Measurements from ENCODE around the gene DARS2.
"Not testable (repeated sequence)": the region's sequence is repeated elsewhere in the genome, so short reads cannot be mapped to it uniquely, and the experiment has no call there.

Gene DARS2, protein sequence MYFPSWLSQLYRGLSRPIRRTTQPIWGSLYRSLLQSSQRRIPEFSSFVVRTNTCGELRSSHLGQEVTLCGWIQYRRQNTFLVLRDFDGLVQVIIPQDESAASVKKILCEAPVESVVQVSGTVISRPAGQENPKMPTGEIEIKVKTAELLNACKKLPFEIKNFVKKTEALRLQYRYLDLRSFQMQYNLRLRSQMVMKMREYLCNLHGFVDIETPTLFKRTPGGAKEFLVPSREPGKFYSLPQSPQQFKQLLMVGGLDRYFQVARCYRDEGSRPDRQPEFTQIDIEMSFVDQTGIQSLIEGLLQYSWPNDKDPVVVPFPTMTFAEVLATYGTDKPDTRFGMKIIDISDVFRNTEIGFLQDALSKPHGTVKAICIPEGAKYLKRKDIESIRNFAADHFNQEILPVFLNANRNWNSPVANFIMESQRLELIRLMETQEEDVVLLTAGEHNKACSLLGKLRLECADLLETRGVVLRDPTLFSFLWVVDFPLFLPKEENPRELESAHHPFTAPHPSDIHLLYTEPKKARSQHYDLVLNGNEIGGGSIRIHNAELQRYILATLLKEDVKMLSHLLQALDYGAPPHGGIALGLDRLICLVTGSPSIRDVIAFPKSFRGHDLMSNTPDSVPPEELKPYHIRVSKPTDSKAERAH

GRCh38 chr1:173824315-173825081, at the start of gene DARS2, which contains the start of gene CENPL:
Gene DARS2 (plus strand): TSS chr1:173824673. CDS start chr1:173825230, 557 bp downstream.
Gene CENPL (minus strand): TSS chr1:173824883. CDS start chr1:173811299, 13,584 bp downstream.
- peak; percentile 99 for DNase-seq

DNA sequence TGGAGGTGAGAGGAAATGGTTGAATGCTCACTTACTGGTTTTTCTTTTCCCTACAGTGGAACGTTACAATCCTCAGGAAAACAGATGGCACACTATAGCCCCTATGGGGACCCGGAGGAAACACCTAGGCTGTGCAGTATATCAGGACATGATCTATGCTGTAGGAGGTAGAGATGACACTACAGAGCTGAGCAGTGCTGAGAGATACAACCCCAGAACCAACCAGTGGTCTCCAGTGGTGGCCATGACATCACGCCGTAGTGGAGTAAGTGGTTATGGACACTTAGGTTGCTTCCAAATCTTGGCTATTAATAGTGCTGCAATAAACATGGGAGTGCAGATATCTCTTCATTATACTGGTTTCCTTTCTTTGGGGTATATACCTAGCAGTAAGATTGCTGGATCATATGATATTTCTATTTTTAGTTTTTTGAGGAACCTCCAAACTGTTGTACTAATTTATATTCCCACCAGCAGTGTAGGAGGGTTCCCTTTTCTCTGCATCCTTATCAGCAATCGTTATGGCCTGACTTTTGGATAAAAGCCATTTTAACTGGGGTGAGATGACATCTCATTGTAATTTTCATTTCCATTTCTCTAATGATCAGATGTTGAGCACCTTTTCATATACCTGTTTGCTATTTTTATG, 48.8 kb upstream of the DARS2 start:
- no peak for DNase-seq

DNA sequence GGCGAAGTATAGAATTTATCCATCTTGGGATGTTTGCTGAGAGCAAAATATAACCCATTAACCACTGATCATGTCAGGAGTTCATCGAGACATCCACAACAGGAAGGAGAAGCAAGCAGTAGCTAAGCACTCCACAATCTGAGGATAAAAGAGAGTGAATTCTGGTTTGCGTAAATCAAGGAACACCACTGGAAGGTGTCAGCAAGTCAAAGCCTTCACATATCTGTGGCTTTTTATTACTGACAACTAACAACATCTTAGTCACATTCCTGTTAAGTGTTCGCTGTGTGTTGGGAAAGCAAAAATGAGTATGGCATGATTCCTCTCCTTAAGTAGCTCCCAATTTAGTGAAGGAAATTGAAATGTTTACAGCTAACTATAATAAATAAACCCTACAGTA, 44.5 kb upstream of the DARS2 start:
- DNase-seq = no peak

DNA sequence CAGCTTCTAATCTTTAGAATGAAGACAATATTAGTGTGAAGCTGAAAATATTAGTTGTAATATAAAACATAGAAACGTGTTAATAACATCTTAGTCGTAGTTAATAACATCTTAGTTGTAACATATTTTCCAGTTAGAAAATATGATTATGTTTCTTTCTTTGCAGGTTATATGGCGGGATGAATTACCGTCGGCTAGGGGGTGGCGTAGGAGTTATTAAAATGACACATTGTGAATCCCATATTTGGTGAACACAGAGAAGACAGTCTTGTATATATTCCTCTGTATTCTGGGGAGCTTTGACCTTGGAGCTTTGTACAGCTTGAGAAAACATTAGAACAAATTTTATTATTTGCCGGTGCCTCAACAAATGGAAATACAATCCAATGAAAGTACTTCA, 39.5 kb upstream of the DARS2 start:
- no peak for DNase-seq

DNA sequence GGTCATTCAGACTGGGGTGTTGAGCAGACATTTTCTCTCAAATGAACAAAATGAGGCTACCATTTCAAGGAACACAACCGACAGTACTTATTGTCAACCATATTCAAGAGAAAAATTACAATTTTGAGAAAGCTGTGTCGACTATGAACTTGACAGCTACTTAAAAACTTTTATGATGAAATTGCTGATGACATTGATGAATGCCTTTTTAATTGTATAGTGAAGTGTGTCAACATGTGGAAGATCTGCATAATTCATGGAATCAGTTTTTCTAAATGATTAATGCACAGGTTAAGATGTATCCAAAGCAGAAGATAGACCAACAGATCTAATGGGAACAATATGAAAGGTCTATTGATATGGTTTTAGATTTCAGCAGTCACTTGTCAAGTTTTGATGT, 34.6 kb upstream of the DARS2 start:
- no peak for DNase-seq

DNA sequence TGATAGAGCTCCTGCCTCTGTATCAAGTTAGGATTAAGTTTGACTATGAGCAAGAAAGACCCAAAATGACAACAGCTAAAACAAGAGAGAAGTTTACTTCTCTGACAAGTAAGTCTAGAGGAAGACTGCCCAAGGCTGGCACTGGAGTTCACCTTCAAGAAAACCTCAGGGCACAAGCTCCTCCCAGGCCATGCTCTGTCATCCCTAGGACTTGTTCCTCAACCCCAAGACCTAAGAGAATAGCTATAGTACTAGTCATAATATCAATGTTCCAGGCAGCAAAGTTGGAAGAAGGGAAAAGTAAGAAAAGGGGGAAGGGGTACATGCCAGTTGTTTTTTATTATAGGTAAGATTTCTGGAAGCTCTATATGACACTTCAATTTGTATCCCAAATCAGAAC, 26.4 kb upstream of the DARS2 start:
- no peak for DNase-seq

DNA sequence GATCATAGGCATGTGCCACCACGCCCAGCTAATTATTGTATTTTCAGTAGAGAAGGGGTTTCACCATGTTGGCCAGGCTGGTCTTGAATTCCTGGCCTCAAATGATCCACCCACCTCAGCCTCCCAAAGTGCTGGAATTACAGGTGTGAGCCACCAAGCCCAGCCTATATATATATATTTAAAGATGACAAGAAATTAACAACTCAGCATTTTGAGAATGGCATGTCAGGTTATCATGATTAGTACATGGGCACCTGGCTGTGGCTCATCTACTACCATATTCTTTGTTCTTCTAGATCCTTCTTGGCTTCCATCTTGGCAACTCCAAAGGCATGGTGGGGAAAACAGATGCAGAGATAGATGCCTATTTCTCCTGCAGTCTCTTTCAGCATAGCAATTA, 24.5 kb upstream of the DARS2 start:
- DNase-seq = not testable (repeated sequence)

GRCh38 chr1:173802961-173803360, 21.5 kb upstream of the DARS2 start:
- DNase-seq = no peak

DNA sequence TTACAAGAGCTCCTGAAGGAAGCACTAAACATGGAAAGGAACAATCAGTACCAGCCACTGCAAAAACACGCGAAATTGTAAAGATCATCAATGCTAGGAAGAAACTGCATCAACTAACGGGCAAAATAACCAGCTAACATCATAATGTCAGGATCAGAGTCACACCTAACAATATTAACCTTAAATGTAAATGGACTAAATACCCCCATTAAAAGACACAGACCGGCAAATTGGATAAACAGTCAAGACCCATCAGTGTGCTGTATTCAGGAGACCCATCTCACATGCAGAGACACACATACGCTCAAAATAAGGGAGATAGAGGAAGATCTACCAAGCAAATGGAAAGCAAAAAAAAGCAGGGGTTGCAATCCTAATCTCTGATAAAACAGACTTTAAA, 10.8 kb upstream of the DARS2 start:
- not testable (repeated sequence) for DNase-seq

DNA sequence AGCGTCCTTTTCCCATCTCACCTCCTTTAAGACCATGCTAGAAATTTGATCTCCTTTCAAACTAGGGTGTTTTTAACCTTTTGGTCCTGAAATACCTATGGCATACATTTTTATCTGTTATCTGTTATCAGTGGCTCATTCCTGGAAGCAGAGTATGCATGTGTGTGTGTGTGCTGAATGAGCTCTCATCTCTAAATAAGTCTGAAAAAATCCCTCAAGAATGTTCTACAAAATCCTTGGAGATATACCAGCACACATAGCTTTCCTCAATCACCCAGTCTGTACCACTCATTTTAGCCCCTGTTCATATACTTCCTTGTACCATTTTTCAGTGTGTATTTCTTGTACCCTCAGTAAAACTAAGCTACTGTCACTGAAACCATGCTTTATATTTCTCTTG, 6.0 kb upstream of the DARS2 start:
- no peak for DNase-seq

DNA sequence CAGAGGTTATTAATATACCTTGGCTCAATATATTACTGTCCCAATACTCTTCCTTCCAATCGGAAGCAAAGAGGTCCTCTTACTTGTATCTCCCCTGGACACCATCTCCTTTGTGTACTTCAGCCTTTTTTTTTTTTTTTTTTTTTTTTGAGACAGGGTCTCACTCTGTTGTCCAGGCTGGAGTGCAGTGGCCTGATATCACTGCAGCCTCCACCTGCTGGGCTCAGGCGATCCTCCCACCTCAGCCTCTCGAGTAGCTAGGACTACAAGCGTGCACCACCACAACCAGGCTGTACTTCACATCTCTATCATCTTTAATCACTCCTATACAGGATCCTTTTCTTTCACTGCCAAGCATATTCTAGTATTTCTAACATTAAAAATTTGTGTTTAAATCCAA, 2.8 kb upstream of the DARS2 start:
- no peak for DNase-seq

DNA sequence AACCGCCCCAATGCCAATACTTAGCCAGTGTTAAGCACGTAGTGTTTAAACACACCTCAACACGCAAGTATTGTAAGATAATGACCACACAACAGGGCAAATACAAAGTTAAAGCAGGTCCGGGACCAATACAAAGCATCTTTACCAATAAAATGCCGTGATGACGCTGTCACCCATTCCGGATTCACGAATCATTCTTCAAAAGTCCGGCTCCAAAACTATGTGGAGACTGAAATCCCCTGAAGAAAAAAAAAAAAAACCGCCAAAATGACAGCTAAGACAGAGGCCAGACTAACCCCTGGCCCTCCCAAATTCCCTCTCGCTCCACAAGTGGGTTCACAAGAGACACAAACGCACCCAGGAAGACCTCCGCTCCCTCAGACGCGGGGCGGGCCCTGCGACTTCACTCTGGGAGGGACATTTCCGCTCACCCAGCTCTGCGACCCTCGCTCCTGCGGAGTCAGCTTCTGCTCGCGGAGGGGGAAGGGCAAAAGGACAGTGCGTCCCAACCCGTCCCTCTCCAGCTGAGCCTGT, 625 bp upstream of the DARS2 start:
- no peak for DNase-seq

GRCh38 chr1:173827611-173828010, 3.1 kb downstream of the DARS2 start:
- no peak for DNase-seq

- DNase-seq = no peak
Measured at GRCh38 chr1:173832748-173833147, 8.3 kb downstream of the DARS2 start.

DNA sequence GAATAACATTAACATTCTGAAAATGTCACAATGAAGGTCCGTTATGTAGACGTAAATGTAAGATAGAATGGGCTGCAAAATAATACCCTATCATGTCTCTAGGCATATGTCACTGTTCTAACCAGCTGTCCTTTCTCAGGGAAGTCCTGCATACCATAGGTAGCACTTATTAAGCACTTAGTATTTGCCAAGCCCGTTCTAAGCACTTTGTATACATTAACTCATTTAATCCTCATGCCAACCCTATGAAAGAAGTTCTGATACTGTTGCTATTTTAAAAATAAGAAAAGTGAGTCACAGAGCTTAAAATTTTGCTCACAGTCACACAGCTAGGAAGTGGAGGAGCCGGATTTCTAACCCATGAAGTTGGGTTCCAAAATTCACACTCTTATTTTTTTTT, 27.6 kb downstream of the DARS2 start:
- no peak for DNase-seq

DNA sequence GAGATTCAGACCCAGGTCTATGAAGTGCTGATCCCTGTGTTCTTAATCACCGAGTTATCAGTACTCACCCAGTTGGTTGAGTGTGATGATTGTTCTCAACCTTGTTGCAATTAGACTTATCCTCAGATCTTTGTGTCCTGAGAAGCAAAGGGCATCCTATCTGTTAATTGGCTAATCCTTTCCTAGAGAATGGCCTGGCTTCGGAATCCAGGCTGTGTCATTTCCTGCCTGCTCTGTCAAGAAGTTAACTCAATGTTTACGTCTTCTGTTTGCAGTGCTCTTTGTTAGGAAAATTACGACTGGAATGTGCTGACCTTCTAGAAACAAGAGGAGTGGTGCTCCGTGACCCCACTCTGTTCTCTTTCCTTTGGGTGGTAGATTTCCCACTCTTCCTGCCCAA, 28.6 kb downstream of the DARS2 start:
- no peak for DNase-seq

GRCh38 chr1:173856014-173856413, 31.5 kb downstream of the DARS2 start:
- no peak for DNase-seq

DNA sequence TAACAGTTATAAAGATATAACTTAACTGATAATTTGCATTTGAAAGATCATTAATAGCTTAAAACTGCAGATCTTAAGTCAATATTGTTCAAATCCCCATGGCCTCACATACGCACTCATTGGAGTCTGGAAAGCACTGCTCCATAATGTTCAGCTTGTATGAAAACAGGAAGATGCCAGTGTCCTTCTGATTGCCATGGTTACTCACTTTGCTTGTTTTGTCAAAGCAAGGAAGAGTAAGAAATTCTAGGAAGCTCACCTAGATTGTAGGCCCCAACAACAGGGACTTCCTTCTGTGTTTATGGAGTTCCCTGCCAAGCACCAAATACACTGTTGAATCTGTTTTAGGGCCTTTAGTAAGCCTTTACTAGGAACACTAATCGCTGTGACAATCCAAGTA, 32.4 kb downstream of the DARS2 start:
- no peak for DNase-seq

DNA sequence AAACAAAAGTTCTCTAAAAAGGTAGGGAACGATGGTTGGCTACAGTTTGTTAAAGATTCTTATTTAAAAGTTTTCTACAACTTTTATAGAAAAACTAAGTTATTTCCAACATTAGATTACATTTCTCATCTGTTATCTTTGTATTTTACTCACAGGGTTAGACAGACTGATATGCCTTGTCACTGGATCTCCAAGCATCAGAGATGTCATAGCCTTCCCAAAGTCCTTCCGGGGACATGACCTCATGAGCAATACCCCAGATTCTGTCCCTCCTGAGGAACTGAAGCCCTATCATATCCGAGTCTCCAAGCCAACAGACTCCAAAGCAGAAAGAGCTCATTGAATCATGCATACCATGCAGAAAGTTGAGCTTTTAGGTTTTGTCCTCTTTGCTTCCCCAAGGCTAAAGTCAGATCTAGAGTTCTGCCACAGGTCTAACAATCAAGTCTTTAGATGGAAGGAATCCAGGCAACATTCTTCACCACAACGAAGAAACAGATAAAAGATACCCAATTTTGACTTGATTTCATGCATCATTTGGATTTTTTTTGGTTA, 33.0 kb downstream of the DARS2 start:
- DNase-seq = no peak

GRCh38 chr1:173859547-173859946, 35.1 kb downstream of the DARS2 start:
- DNase-seq = not testable (repeated sequence)

DNA sequence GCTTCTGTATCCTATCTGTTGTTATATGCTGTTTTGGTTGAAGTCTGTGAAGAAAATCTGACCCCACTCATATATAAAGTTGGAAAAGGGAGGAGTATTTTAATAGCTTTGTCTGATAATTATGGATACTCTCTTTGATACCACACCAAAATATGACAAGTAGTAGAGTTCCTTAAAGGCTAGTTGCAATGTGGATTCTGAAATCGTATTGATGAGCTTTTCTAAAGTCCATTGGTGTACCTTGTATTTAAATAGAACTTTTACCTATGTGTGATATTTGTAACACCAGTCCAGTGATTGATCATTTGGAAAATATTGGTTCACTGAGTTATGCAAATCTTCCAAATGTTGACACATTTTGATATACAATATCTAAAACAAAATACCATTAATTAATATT, 35.6 kb downstream of the DARS2 start:
- DNase-seq = no peak

GRCh38 chr1:173861731-173862145, 37.3 kb downstream of the DARS2 start:
- DNase-seq = no peak

All from NCI-H187 (cell line).